ENCODE data around the gene ABT1. TPM values are rescaled to one million over a fixed set of nuclear protein-coding genes. Genes with fewer than 3 reads are reported as not detected.

ABT1 gene
- polyA plus RNA-seq, 1 of the 3 experiments (the other 2 are of a cell fraction), result 15.4 TPM

GRCh38 chr6:26555505-26556262 is 41.1 kb upstream of the ABT1 start:
- H4K20me1 ChIP-seq (ENCODE audit: insufficient read depth), result no peaks in the 10 kb centered on the region
- peaks cover 49% of the 10 kb centered on the region for H3F3A ChIP-seq (replicated peaks; ENCODE audit: insufficient read depth)
- H3K9me2 ChIP-seq, result no peaks in the 10 kb centered on the region
- H3K4me2 ChIP-seq, result 0 out of 2 replicates have a peak overlapping the region, but pooled peaks have one; percentile 22
- H3K4me3 ChIP-seq (ENCODE audit: low read depth in 2 of 2, low read length in 1 of 2), result peak overlapping the region in 1 of 2 experiments; percentile 84; a peak in 1 of 4 replicates
- no peaks in the 10 kb centered on the region for H3K36me3 ChIP-seq (replicated peaks in 1 of 2; ENCODE audit: control insufficient read depth in 1 of 2, insufficient read depth in 2 of 2, low read length in 1 of 2)
- H2AFZ ChIP-seq (ENCODE audit: low read depth), result no peak overlapping the region
- CTCF ChIA-PET, result interaction anchor here (0.8 to 1.4 kb wide), 3 partner anchors 14 to 214 kb away, joined by 3 to 6 read pairs (median 4); no protein-coding TSS in a partner anchor
- no peak overlapping the region for H3K27ac ChIP-seq (ENCODE audit: low read depth in 2 of 2, low read length in 1 of 2)
- H3K9me3 ChIP-seq, result no peaks in the 10 kb centered on the region
- TF ChIP-seq IRF3 (IDR thresholded peaks at IDR 0.05; ENCODE audit: low read depth, low read length), result no peak
- no peak for TF ChIP-seq RAD21 (IDR thresholded peaks at IDR 0.05; ENCODE audit: low read length)
- TF ChIP-seq MEF2A (IDR thresholded peaks at IDR 0.05; ENCODE audit: borderline replicate concordance, low read depth), result no peak
- TF ChIP-seq TAF1 (IDR thresholded peaks at IDR 0.05; ENCODE audit: borderline replicate concordance, low read depth, low read length), result no peak
- no peak for TF ChIP-seq EP300 (IDR thresholded peaks at IDR 0.05; ENCODE audit: borderline replicate concordance in 1 of 2, low read depth in 1 of 2, low read length in 1 of 2)
- TF ChIP-seq SIN3A (IDR thresholded peaks at IDR 0.05; ENCODE audit: borderline replicate concordance, low read depth, low read length), result no peak
- TF ChIP-seq GATA2 (CRISPR knock-in tag; IDR thresholded peaks at IDR 0.05), result no peak
- no peak for TF ChIP-seq MAX (IDR thresholded peaks at IDR 0.05; ENCODE audit: low read depth)
- no peak for TF ChIP-seq RCOR1 (IDR thresholded peaks at IDR 0.05; ENCODE audit: low read length)
- no peak for TF ChIP-seq TCF12 (IDR thresholded peaks at IDR 0.05)
- TF ChIP-seq NRF1 (IDR thresholded peaks at IDR 0.05; ENCODE audit: low read depth, low read length), result no peak
- no peak for TF ChIP-seq GABPA (IDR thresholded peaks at IDR 0.05; ENCODE audit: low read depth)
- no peak overlapping the region for H3K9ac ChIP-seq
- peaks cover 0 to 3% of the 10 kb centered on the region in 2 experiments; a peak in 2 of 4 replicates for H3K4me1 ChIP-seq (ENCODE audit: control insufficient read depth in 1 of 2, insufficient read depth in 2 of 2, low read depth in 1 of 2, low read length in 1 of 2)
- POLR2A ChIA-PET, result no interaction called here
- no peak for DNase-seq
- H3K27me3 ChIP-seq (ENCODE audit: insufficient read depth), result no peaks in the 10 kb centered on the region
- no peaks in the 10 kb centered on the region for H3K79me2 ChIP-seq (ENCODE audit: insufficient read depth)
- WGBS (ENCODE audit: low lambda C conversion rate), result 54% methylated on average over 19 of the region's 19 CpGs

GRCh38 chr6:26556263-26557070 is 40.3 kb upstream of the ABT1 start:
- Histone ChIP-seq H3K27me3 (ENCODE audit: insufficient read depth) (no peaks in the 10 kb centered on the region), H3K4me2 (0 out of 2 replicates have a peak overlapping the region, but pooled peaks have one; percentile 22), H3K4me1 (ENCODE audit: control insufficient read depth in 1 of 2, insufficient read depth in 2 of 2, low read depth in 1 of 2, low read length in 1 of 2) (peaks cover 0 to 3% of the 10 kb centered on the region in 2 experiments; a peak in 2 of 4 replicates), H3K36me3 (replicated peaks in 1 of 2; ENCODE audit: control insufficient read depth in 1 of 2, insufficient read depth in 2 of 2, low read length in 1 of 2) (no peaks in the 10 kb centered on the region), H3K79me2 (ENCODE audit: insufficient read depth) (no peaks in the 10 kb centered on the region), H2AFZ (ENCODE audit: low read depth) (no peak overlapping the region), H4K20me1 (ENCODE audit: insufficient read depth) (no peaks in the 10 kb centered on the region), H3K9ac (no peak overlapping the region), H3K9me3 (no peaks in the 10 kb centered on the region), H3F3A (replicated peaks; ENCODE audit: insufficient read depth) (peaks cover 41% of the 10 kb centered on the region), H3K4me3 (ENCODE audit: low read depth in 2 of 2, low read length in 1 of 2) (no peak overlapping the region), H3K9me2 (no peaks in the 10 kb centered on the region), H3K27ac (ENCODE audit: low read depth in 2 of 2, low read length in 1 of 2) (peak overlapping the region; percentile 28 to 45; a peak in 3 of 4 replicates)
- peak; percentile 48 for DNase-seq
- ChIA-PET CTCF (interaction anchor here (0.8 to 1.4 kb wide), 5 partner anchors 11 to 215 kb away, joined by 3 to 6 read pairs (median 4); no protein-coding TSS in a partner anchor), POLR2A (no interaction called here)
- TF ChIP-seq MEF2A (IDR thresholded peaks at IDR 0.05; ENCODE audit: borderline replicate concordance, low read depth) (peak; percentile 36; the same call in 1 of the 2 replicates), TAF1 (IDR thresholded peaks at IDR 0.05; ENCODE audit: borderline replicate concordance, low read depth, low read length) (peak; percentile 26; the same call in 1 of the 2 replicates), PBX3 (IDR thresholded peaks at IDR 0.05) (peak; percentile 66), YY1 (IDR thresholded peaks at IDR 0.05; ENCODE audit: low read depth) (0 out of 2 replicates have a peak, but pooled peaks have one; percentile 24), MAX (IDR thresholded peaks at IDR 0.05; ENCODE audit: low read depth) (no peak), RXRA (IDR thresholded peaks at IDR 0.05; ENCODE audit: borderline replicate concordance, low read depth) (peak; percentile 80; the same call in 1 of the 2 replicates), USF1 (IDR thresholded peaks at IDR 0.05; ENCODE audit: borderline replicate concordance, low read depth) (0 out of 2 replicates have a peak, but pooled peaks have one; percentile 14), EZH2phosphoT487 (IDR thresholded peaks at IDR 0.05; ENCODE audit: borderline replicate concordance, low read depth) (no peak), FOSL2 (IDR thresholded peaks at IDR 0.05; ENCODE audit: borderline replicate concordance, low read depth) (peak; percentile 63; the same call in 1 of the 2 replicates), USF2 (IDR thresholded peaks at IDR 0.05; ENCODE audit: borderline replicate concordance, low read depth, low read length) (no peak)
- WGBS (ENCODE audit: low lambda C conversion rate), result 14% methylated on average over 16 of the region's 16 CpGs

All from SK-N-SH (cell line).